Measurements from ENCODE around the gene TCF3. TPM values are rescaled to one million over a fixed set of nuclear protein-coding genes. Genes with fewer than 3 reads are reported as not detected.

TCF3 gene
- polyA plus RNA-seq, 1 experiment = 51.7 TPM

- POLR2A ChIA-PET = interaction anchor here (1.0 to 1.6 kb wide), 4 partner anchors 9 to 61 kb away, joined by 3 to 5 read pairs (median 4); partner anchors contain the start of genes TCF3 and UQCR11
- Histone ChIP-seq H3K27ac (ENCODE audit: low read depth, low read length) (peak overlapping the region; percentile 92), H3K27me3 (ENCODE audit: control insufficient read depth, insufficient read depth, low read length) (no peaks in the 10 kb centered on the region), H3K4me3 (ENCODE audit: low read depth, low read length) (peak overlapping the region; percentile 90), H3K9me3 (ENCODE audit: control insufficient read depth, insufficient read depth, low read length) (peaks cover 2% of the 10 kb centered on the region; the same call in 1 of the 2 replicates)
- TF ChIP-seq CTCF (IDR thresholded peaks at IDR 0.05; ENCODE audit: low read depth, low read length) = no peak
- peak; percentile 49 for DNase-seq (ENCODE audit: low read depth, low spot score)
- CTCF ChIA-PET = interaction anchor here (1.3 kb wide), 1 partner anchor 234 kb away, joined by 4 read pairs; no protein-coding TSS in a partner anchor
Observed at GRCh38 chr19:1592024-1592754, 60.2 kb downstream of the TCF3 start.

- Histone ChIP-seq H3K4me3 (ENCODE audit: low read depth, low read length) (peak overlapping the region; percentile 90), H3K27me3 (ENCODE audit: control insufficient read depth, insufficient read depth, low read length) (no peaks in the 10 kb centered on the region), H3K27ac (ENCODE audit: low read depth, low read length) (peak overlapping the region; percentile 92), H3K9me3 (ENCODE audit: control insufficient read depth, insufficient read depth, low read length) (peaks cover 2% of the 10 kb centered on the region; the same call in 1 of the 2 replicates)
- ChIA-PET CTCF (interaction anchor here (0.6 to 2.2 kb wide), 3 partner anchors 45 to 273 kb away, joined by 3 to 10 read pairs (median 4); no protein-coding TSS in a partner anchor), POLR2A (interaction anchor here (0.6 to 1.6 kb wide), 4 partner anchors 12 to 25 kb away, joined by 3 to 11 read pairs (median 4); partner anchors contain the start of gene UQCR11)
- no peak for DNase-seq (ENCODE audit: low read depth, low spot score)
- no peak for TF ChIP-seq CTCF (IDR thresholded peaks at IDR 0.05; ENCODE audit: low read depth, low read length)
Observed at GRCh38 chr19:1591421-1592023, 60.9 kb downstream of the TCF3 start.

GRCh38 chr19:1590641-1591397 is 61.6 kb downstream of the TCF3 start:
- no peak for DNase-seq (ENCODE audit: low read depth, low spot score)
- POLR2A ChIA-PET = interaction anchor here (0.6 to 1.6 kb wide), 4 partner anchors 12 to 24 kb away, joined by 3 to 11 read pairs (median 4); partner anchors contain the start of gene UQCR11
- no peaks in the 10 kb centered on the region for H3K27me3 ChIP-seq (ENCODE audit: control insufficient read depth, insufficient read depth, low read length)

GRCh38 chr19:1587872-1588271 is 64.5 kb downstream of the TCF3 start:
- CTCF ChIA-PET = interaction anchor here (1.2 kb wide), 1 partner anchor 41 kb away, joined by 3 read pairs; no protein-coding TSS in a partner anchor
- Histone ChIP-seq H3K9me3 (ENCODE audit: control insufficient read depth, insufficient read depth, low read length) (peaks cover 2% of the 10 kb centered on the region; the same call in 1 of the 2 replicates), H3K4me3 (ENCODE audit: low read depth, low read length) (no peak overlapping the region), H3K27ac (ENCODE audit: low read depth, low read length) (no peak overlapping the region), H3K27me3 (ENCODE audit: control insufficient read depth, insufficient read depth, low read length) (no peaks in the 10 kb centered on the region)
- DNase-seq (ENCODE audit: low read depth, low spot score) = no peak
- TF ChIP-seq CTCF (IDR thresholded peaks at IDR 0.05; ENCODE audit: low read depth, low read length) = no peak
- POLR2A ChIA-PET = no interaction called here

More at GRCh38 chr19:1590641-1591397, 61.6 kb downstream of the TCF3 start:
- Histone ChIP-seq H3K9me3 (ENCODE audit: control insufficient read depth, insufficient read depth, low read length) (peaks cover 2% of the 10 kb centered on the region; the same call in 1 of the 2 replicates), H3K4me3 (ENCODE audit: low read depth, low read length) (peak overlapping the region; percentile 90), H3K27ac (ENCODE audit: low read depth, low read length) (no peak overlapping the region)
- peak; percentile 57 for TF ChIP-seq CTCF (IDR thresholded peaks at IDR 0.05; ENCODE audit: low read depth, low read length)
- CTCF ChIA-PET = interaction anchor here (0.6 to 2.2 kb wide), 4 partner anchors 45 to 274 kb away, joined by 3 to 10 read pairs (median 4); no protein-coding TSS in a partner anchor

Data from AG04450 (cell line).